ENCODE data around the gene IFNL4.
A peak's percentile ranks its signal among the peaks of the same experiment; 100 is the strongest.
"Not testable (repeated sequence)": the region's sequence is repeated elsewhere in the genome, so short reads cannot be mapped to it uniquely, and the experiment has no call there.

IFNL4 gene

DNA sequence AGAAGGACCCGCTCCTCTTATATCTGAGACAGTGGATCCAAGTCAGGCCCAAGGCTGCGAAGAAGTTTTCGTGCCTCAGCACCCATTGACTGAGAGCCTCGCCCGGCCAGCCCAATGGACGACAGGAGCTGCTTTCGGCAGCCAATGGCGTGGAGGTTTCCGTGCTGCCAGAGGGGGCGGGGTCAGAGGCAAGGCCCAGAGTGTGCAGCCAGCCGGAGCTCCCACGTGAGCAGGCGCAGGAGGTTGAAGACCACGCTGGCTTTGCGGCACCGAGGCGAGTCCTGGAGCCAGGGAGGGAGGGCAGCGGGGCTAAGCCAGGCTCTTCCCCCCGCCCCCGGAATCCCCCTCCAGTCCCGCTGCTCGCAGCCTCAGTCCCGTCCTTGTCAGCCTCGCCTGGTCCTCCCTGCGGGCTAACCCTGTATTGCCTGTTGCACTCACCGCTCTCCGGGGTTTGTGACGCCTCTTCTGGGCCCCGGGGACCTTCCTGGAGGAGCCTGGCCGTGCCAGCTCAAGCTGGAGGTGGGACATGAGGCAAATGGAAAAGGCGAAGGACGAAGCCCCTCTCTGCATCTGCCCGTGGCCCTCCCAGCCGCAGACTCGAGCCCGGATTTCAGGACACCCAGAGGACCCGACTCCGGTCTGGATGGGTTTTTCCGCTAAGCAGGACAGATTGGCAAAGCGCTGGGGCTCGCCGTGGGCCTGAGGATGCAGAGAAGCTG lies 1.5 kb downstream of the IFNL4 start:
- FAIRE-seq, result no peak
- no peak for DNase-seq (ENCODE audit: insufficient read length, low spot score)
- TF ChIP-seq POLR2A (IDR thresholded peaks at IDR 0.05; ENCODE audit: low read depth, low read length) (no peak), TAF1 (IDR thresholded peaks at IDR 0.05; ENCODE audit: low read depth, low read length) (no peak)

DNA sequence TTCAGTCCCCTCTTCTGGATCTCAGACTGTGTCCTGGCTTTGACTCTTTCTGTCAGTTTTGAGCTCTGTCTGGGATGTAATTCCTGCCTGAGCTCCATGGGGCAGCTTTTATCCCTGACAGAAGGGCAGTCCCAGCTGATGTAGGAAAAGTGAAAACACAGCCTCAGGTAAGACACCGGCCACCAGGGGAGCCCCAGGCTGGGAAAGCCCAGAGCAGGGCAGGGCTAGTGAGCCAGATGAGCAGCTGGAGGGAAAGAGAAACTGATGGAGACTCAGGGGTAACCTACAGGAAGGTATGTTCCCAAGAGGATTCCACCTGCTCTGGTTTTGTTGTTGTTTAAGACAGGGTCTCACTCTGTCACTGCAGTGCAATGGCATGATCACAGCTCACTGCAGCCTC lies 3.5 kb downstream of the IFNL4 start:
- FAIRE-seq, result peak; percentile 94
- not testable (repeated sequence) for DNase-seq (ENCODE audit: insufficient read length, low spot score)

GRCh38 chr19:39244410-39245100 lies 4.1 kb downstream of the IFNL4 start, which contains the start of gene IFNL3:
TSS of gene IFNL3 (minus strand) at chr19:39245006. CDS start at chr19:39244967, 39 bp downstream.
- peak; percentile 48 for FAIRE-seq
- DNase-seq (ENCODE audit: insufficient read length, low spot score), result not testable (repeated sequence)

DNA sequence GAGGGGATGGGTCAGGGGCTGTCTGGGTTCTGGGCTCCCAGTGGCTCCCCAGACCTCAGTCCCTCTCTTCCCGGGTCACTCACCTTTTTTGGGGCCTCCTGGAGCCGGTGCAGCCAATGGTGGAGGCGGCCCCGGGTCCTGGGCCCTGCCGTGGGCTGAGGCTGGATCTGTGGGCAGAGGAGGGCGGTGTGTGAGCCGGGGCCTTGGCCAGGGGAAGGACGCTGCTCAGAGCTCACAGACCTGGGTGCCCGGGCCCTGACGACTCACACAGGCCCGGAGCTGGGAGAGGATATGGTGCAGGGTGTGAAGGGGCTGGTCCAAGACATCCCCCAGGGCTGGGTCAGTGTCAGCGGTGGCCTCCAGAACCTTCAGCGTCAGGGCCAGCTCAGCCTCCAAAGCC lies 4.9 kb downstream of the IFNL4 start:
- not testable (repeated sequence) for DNase-seq (ENCODE audit: insufficient read length, low spot score); FAIRE-seq

GRCh38 chr19:39240421-39240820 lies 8.2 kb downstream of the IFNL4 start:
- no peak for DNase-seq (ENCODE audit: insufficient read length, low spot score)
- FAIRE-seq, result no peak
- no peak for TF ChIP-seq PAX5 (IDR thresholded peaks at IDR 0.05; ENCODE audit: insufficient read depth, low read length, severe bottlenecking)
- no peak for TF ChIP-seq TAF1 (IDR thresholded peaks at IDR 0.05; ENCODE audit: low read depth, low read length)
- TF ChIP-seq POU2F2 (IDR thresholded peaks at IDR 0.05; ENCODE audit: low read depth, low read length), result no peak
- no peak for TF ChIP-seq POLR2A (IDR thresholded peaks at IDR 0.05; ENCODE audit: low read depth, low read length)
- no peak for TF ChIP-seq POLR2AphosphoS5 (IDR thresholded peaks at IDR 0.05; ENCODE audit: low read depth, low read length)
- TF ChIP-seq SPI1 (IDR thresholded peaks at IDR 0.05; ENCODE audit: low read depth, low read length), result no peak

- DNase-seq (ENCODE audit: insufficient read length, low spot score) (no peak), FAIRE-seq (no peak)
- TF ChIP-seq PAX5 (IDR thresholded peaks at IDR 0.05; ENCODE audit: insufficient read depth, low read length, severe bottlenecking), result no peak
- no peak for TF ChIP-seq POU2F2 (IDR thresholded peaks at IDR 0.05; ENCODE audit: low read depth, low read length)
- TF ChIP-seq POLR2A (IDR thresholded peaks at IDR 0.05; ENCODE audit: low read depth, low read length), result no peak
- no peak for TF ChIP-seq SPI1 (IDR thresholded peaks at IDR 0.05; ENCODE audit: low read depth, low read length)
- no peak for TF ChIP-seq POLR2AphosphoS5 (IDR thresholded peaks at IDR 0.05; ENCODE audit: low read depth, low read length)
- no peak for TF ChIP-seq TAF1 (IDR thresholded peaks at IDR 0.05; ENCODE audit: low read depth, low read length)
These were observed 9.7 kb downstream of the IFNL4 start for GRCh38 chr19:39238944-39239343.

GRCh38 chr19:39238209-39238608 lies 10.4 kb downstream of the IFNL4 start:
- no peak for DNase-seq (ENCODE audit: insufficient read length, low spot score)
- FAIRE-seq, result peak; percentile 55
- TF ChIP-seq POU2F2 (IDR thresholded peaks at IDR 0.05; ENCODE audit: low read depth, low read length), result no peak
- TF ChIP-seq POLR2AphosphoS5 (IDR thresholded peaks at IDR 0.05; ENCODE audit: low read depth, low read length), result no peak
- no peak for TF ChIP-seq TAF1 (IDR thresholded peaks at IDR 0.05; ENCODE audit: low read depth, low read length)
- TF ChIP-seq POLR2A (IDR thresholded peaks at IDR 0.05; ENCODE audit: low read depth, low read length), result no peak
- no peak for TF ChIP-seq SPI1 (IDR thresholded peaks at IDR 0.05; ENCODE audit: low read depth, low read length)
- TF ChIP-seq PAX5 (IDR thresholded peaks at IDR 0.05; ENCODE audit: insufficient read depth, low read length, severe bottlenecking), result no peak

DNA sequence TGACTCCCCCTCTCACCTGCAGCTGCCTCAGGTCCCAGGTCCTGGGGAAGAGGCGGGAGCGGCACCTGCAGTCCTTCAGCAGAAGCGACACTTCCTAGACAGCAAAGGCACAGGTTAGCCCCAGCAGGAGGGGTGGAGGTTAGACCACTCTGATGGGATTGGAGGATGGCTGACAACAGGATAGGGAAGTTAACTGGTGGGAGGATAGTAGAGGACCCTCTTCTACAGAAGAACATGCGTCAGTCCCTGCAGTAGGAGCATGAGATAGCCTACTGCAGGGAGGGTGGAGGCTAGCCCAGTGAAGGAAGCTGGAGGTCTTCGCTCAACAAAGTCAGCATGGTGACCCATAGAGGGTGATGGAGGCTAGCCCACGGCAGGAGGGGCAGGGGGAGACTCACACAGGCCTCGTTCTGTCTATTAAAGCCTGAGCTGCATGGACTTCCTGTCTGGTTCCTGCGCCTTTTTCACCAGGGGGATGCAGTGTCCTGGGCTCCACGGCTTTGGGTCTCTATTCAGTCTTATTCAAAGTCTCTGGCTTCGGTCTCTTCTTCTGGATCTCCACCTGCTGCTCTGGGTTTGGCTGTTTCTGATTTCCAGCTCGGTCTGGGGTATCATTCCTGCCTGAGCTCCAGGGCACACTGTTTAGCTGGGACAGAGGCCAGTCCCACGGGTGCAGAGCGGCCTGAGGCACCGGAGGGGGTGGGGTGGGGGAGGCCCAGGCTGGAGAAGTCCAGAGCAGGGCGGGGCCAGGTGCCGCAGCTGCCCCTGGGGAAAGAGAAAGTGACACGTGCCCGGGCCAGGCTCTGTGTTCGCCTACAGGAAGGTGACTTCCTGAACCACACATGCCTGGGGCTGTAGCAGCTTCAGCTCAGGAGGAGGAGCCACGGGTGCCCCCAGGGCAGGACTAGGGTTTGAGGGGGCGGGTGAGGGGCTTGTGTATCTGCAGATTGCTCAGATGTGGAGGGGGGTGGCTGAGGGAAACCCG lies 11.2 kb downstream of the IFNL4 start:
- no peak for TF ChIP-seq POLR2AphosphoS5 (IDR thresholded peaks at IDR 0.05; ENCODE audit: low read depth, low read length)
- no peak for TF ChIP-seq TAF1 (IDR thresholded peaks at IDR 0.05; ENCODE audit: low read depth, low read length)
- no peak for TF ChIP-seq SPI1 (IDR thresholded peaks at IDR 0.05; ENCODE audit: low read depth, low read length)
- no peak for TF ChIP-seq POU2F2 (IDR thresholded peaks at IDR 0.05; ENCODE audit: low read depth, low read length)
- TF ChIP-seq PAX5 (IDR thresholded peaks at IDR 0.05; ENCODE audit: insufficient read depth, low read length, severe bottlenecking), result no peak
- TF ChIP-seq POLR2A (IDR thresholded peaks at IDR 0.05; ENCODE audit: low read depth, low read length), result no peak
- FAIRE-seq (peak; percentile 63), DNase-seq (ENCODE audit: insufficient read length, low spot score) (peak; percentile 53)

DNA sequence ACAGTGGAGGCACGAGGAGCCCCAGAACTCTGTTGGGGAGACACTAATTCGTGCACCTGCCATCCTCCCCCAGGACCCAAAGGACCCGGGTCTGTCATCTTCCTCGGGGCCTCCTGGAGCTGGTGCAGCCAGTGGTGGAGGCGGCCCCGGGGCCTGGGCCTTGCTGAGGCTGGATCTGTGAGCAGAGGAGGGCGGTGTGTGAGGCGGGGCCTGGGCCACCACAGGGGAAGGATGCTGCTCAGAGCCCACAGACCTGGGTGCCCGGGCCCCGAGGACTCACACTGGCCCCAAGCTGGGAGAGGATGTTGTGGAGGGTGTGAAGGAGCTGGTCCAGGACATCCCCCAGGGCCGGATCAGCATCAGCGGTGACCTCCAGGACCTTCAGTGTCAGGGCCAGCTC lies 12.1 kb downstream of the IFNL4 start:
- DNase-seq (ENCODE audit: insufficient read length, low spot score), result no peak
- no peak for TF ChIP-seq SPI1 (IDR thresholded peaks at IDR 0.05; ENCODE audit: low read depth, low read length)
- TF ChIP-seq POLR2AphosphoS5 (IDR thresholded peaks at IDR 0.05; ENCODE audit: low read depth, low read length), result no peak
- TF ChIP-seq POLR2A (IDR thresholded peaks at IDR 0.05; ENCODE audit: low read depth, low read length), result no peak
- TF ChIP-seq TAF1 (IDR thresholded peaks at IDR 0.05; ENCODE audit: low read depth, low read length), result no peak
- no peak for FAIRE-seq

DNA sequence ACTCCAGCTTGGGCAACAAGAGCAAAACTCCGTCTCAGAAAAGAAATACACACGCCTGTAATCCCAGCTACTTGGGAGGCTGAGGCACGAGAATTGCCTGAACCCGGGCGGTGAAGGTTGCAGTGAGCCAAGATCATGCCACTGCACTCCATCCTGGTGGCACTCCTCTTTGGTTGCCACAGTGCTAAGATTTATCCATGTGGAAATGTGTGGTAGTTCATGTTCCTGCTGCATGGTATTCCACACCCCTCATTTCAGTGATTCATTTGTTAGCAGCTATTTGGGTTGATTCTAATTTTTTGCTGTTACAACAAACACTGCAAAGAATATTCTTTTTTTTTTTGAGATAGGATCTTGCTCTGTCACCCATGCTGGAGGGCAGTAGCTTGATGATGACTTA lies 15.9 kb downstream of the IFNL4 start:
- DNase-seq (ENCODE audit: insufficient read length, low spot score) (no peak), FAIRE-seq (no peak)
- TF ChIP-seq POU2F2 (IDR thresholded peaks at IDR 0.05; ENCODE audit: low read depth, low read length), result no peak
- no peak for TF ChIP-seq POLR2A (IDR thresholded peaks at IDR 0.05; ENCODE audit: low read depth, low read length)
- no peak for TF ChIP-seq SPI1 (IDR thresholded peaks at IDR 0.05; ENCODE audit: low read depth, low read length)
- no peak for TF ChIP-seq POLR2AphosphoS5 (IDR thresholded peaks at IDR 0.05; ENCODE audit: low read depth, low read length)
- TF ChIP-seq PAX5 (IDR thresholded peaks at IDR 0.05; ENCODE audit: insufficient read depth, low read length, severe bottlenecking), result no peak
- TF ChIP-seq TAF1 (IDR thresholded peaks at IDR 0.05; ENCODE audit: low read depth, low read length), result no peak

Measured in GM12891 (cell line).